GM12878 (cell line): ENCODE data around the gene SORCS2. TPM values are rescaled to one million over a fixed set of nuclear protein-coding genes. Genes with fewer than 3 reads are reported as not detected.

Experiments
- ATAC-seq: fragments of 200-7000 bp; cut with Tn5 transposase; 3 replicates; pipeline ENCODE4 v1.9.1; 2020; ENCODE audit warnings: mild to moderate bottlenecking, moderate library complexity
- BruUV-seq: library from RNA; stranded (reverse); fragments of 400-500 nt; replicated peaks from 2 replicates; lab custom pipeline; 2021; lab: Mats Ljungman, UMichigan
- CTCF ChIA-PET: fragments of 300-600 bp; sonication (Branson Sonifier 250); formaldehyde crosslinking; extraction: SDS; loops from one replicate; lab custom pipeline; 2021; ENCODE audit warnings: inconsistent platforms; lab: Yijun Ruan, JAX
- POLR2A ChIA-PET: fragments of 350-600 bp; formaldehyde crosslinking; extraction: SDS; loops from one replicate; lab custom pipeline; 2021; ENCODE audit warnings: inconsistent platforms; lab: Charles Lee
- RAD21 ChIA-PET: fragments of 300-600 bp; sonication (Branson Sonifier 250); formaldehyde crosslinking; loops from one replicate; lab custom pipeline; 2023; ENCODE audit warnings: antibody characterized with exemption; ENCODE audit not compliant: unreplicated experiment; lab: Charles Lee
- SMC1A ChIA-PET: fragments of 300-600 bp; sonication (Branson Sonifier 250); formaldehyde crosslinking; loops from one replicate; lab custom pipeline; 2023; ENCODE audit not compliant: unreplicated experiment, uncharacterized antibody; lab: Charles Lee
- DNase-seq: peaks from one replicate; pipeline ENCODE4 v3.0.0-alpha.2; 2011; ENCODE audit warnings: low read depth, low spot score
- FAIRE-seq: peaks from 3 replicates; lab custom pipeline; 2011; peaks lifted over from hg19 to GRCh38; lab: Jason Lieb, UNC
- H2AFZ ChIP-seq: 2 replicates; pipeline ENCODE4 v1.6.0; 2011; ENCODE audit warnings: low read depth, low read length, control low read depth; ENCODE audit not compliant: control insufficient read depth
- H3K27ac ChIP-seq: 2 replicates; pipeline ENCODE4 v1.5.1; 2011; ENCODE audit warnings: control low read depth; ENCODE audit not compliant: control insufficient read depth, insufficient read depth
- H3K27me3 ChIP-seq, 2 experiments: replicated peaks in 1 of 2; 2 replicates each; pipeline versions ENCODE4 v1.6.0 to v1.6.1; 2011; ENCODE audit warnings: low read length in 1 of 2; ENCODE audit not compliant: control insufficient read depth in 2 of 2, insufficient read depth in 2 of 2
- H3K36me3 ChIP-seq, 2 experiments: 2 replicates each; pipeline ENCODE4 v1.5.1; 2011; ENCODE audit warnings: low read length in 1 of 2; ENCODE audit not compliant: control insufficient read depth in 2 of 2, insufficient read depth in 2 of 2
- H3K4me1 ChIP-seq: 2 replicates; pipeline ENCODE4 v1.6.1; 2011; ENCODE audit warnings: mild to moderate bottlenecking, low read length, moderate library complexity, mixed read lengths; ENCODE audit not compliant: control insufficient read depth, insufficient read depth
- H3K4me2 ChIP-seq: 2 replicates; pipeline ENCODE4 v1.6.0; 2011; ENCODE audit warnings: control low read depth; ENCODE audit not compliant: control insufficient read depth, insufficient read depth
- H3K4me3 ChIP-seq: fragments of 200-600 bp; sonication (generic); 2 replicates; pipeline ENCODE4 v1.5.1; 2016
- H3K79me2 ChIP-seq: 2 replicates; pipeline ENCODE4 v1.6.0; 2011; ENCODE audit warnings: low read length; ENCODE audit not compliant: control insufficient read depth, insufficient read depth
- H3K9ac ChIP-seq: 2 replicates; pipeline ENCODE4 v1.8.0; 2011; ENCODE audit warnings: low read length, control low read depth, mixed read lengths; ENCODE audit not compliant: control insufficient read depth, insufficient read depth
- H3K9me3 ChIP-seq: replicated peaks from 3 replicates; pipeline ENCODE4 v1.5.1; 2011; ENCODE audit warnings: mild to moderate bottlenecking, low read length; ENCODE audit not compliant: control insufficient read depth, insufficient read depth
- H4K20me1 ChIP-seq: 2 replicates; pipeline ENCODE4 v1.6.0; 2011; ENCODE audit not compliant: control insufficient read depth, insufficient read depth
- BRCA1 ChIP-seq: IDR thresholded peaks from 2 replicates; pipeline ENCODE4 v1.6.1; 2011; ENCODE audit warnings: low read depth, low read length, improper control_type of control experiment
- CBX3 ChIP-seq: fragments of 200-600 bp; sonication (generic); IDR thresholded peaks from 2 replicates; pipeline ENCODE4 v1.6.1; 2016; ENCODE audit warnings: low read depth, borderline replicate concordance
- EP300 ChIP-seq, 2 experiments: fragments of 150-350 bp in 1 of 2; IDR thresholded peaks; 2 replicates each; pipeline ENCODE4 v1.6.1; 2011 to 2012; ENCODE audit warnings: low read depth in 2 of 2, low read length in 2 of 2, borderline replicate concordance in 1 of 2, improper control_type of control experiment in 1 of 2, inconsistent platforms in 1 of 2; ENCODE audit not compliant: control insufficient read depth in 1 of 2
- FOXM1 ChIP-seq: IDR thresholded peaks from 2 replicates; pipeline ENCODE4 v1.6.1; 2012; ENCODE audit warnings: low read depth, mild to moderate bottlenecking, inconsistent platforms, low read length, moderate library complexity
- GABPA ChIP-seq: IDR thresholded peaks from 2 replicates; pipeline ENCODE4 v1.6.1; 2014; ENCODE audit warnings: antibody characterized with exemption, low read depth, mild to moderate bottlenecking, inconsistent platforms
- IKZF2 ChIP-seq, 2 experiments: fragments of 450-650 bp; IDR thresholded peaks; 2 replicates each; pipeline ENCODE4 v1.6.1; 2017; ENCODE audit warnings: mild to moderate bottlenecking in 2 of 2, moderate library complexity in 2 of 2
- MXI1 ChIP-seq: fragments of 150-350 bp; IDR thresholded peaks from 2 replicates; pipeline ENCODE4 v1.6.1; 2011; ENCODE audit warnings: low read depth, mild to moderate bottlenecking, inconsistent platforms, low read length, improper control_type of control experiment
- MYC ChIP-seq: IDR thresholded peaks from 2 replicates; pipeline ENCODE4 v1.6.1; 2011; ENCODE audit warnings: mild to moderate bottlenecking, low read length, moderate library complexity, inconsistent platforms; ENCODE audit not compliant: insufficient read depth, insufficient replicate concordance, insufficient read length, severe bottlenecking
- NR2F1 ChIP-seq: fragments of 450-650 bp; conservative IDR thresholded peaks from 2 replicates; pipeline ENCODE4 v1.6.1; 2017; ENCODE audit warnings: mild to moderate bottlenecking
- PML ChIP-seq: IDR thresholded peaks from 2 replicates; pipeline ENCODE4 v1.6.1; 2012; ENCODE audit warnings: low read length, inconsistent platforms
- POLR2AphosphoS5 ChIP-seq: IDR thresholded peaks from 2 replicates; pipeline ENCODE4 v1.6.1; 2011; ENCODE audit warnings: mild to moderate bottlenecking, low read length, inconsistent platforms
- RAD21 ChIP-seq: IDR thresholded peaks from 2 replicates; pipeline ENCODE4 v1.6.1; 2011; ENCODE audit warnings: mild to moderate bottlenecking, low read depth, low read length, moderate library complexity; ENCODE audit not compliant: insufficient read depth
- SIN3A ChIP-seq: IDR thresholded peaks from 2 replicates; pipeline ENCODE4 v1.6.1; 2012; ENCODE audit warnings: low read depth, low read length, improper control_type of control experiment
- SIX5 ChIP-seq: IDR thresholded peaks from 2 replicates; pipeline ENCODE4 v1.6.1; 2011; ENCODE audit warnings: mild to moderate bottlenecking, low read depth, low read length, moderate library complexity; ENCODE audit not compliant: severe bottlenecking
- SRF ChIP-seq, 2 experiments: IDR thresholded peaks; 2 replicates each; pipeline ENCODE4 v1.6.1; 2011; ENCODE audit warnings: low read depth in 2 of 2, low read length in 2 of 2, mild to moderate bottlenecking in 1 of 2, moderate library complexity in 1 of 2
- SUZ12 ChIP-seq: fragments of 200-600 bp; sonication (generic); IDR thresholded peaks from one replicate; pipeline ENCODE4 v1.6.1; 2018; ENCODE audit warnings: antibody characterized with exemption, mild to moderate bottlenecking; ENCODE audit not compliant: unreplicated experiment
- TARDBP ChIP-seq: IDR thresholded peaks from 2 replicates; pipeline ENCODE4 v1.6.1; 2016; ENCODE audit warnings: borderline replicate concordance
- TBL1XR1 ChIP-seq: IDR thresholded peaks from 2 replicates; pipeline ENCODE4 v1.6.1; 2012; ENCODE audit warnings: low read depth, low read length, improper control_type of control experiment
- YBX1 ChIP-seq: fragments of 450-650 bp; IDR thresholded peaks from 2 replicates; pipeline ENCODE4 v1.6.1; 2016; ENCODE audit warnings: antibody characterized with exemption
- WGBS: methylation state at CpG from one replicate; pipeline ENCODE4 v1.1.6; 2016; ENCODE audit warnings: low lambda C conversion rate; ENCODE audit not compliant: insufficient replicate concordance, insufficient coverage; ENCODE audit errors: missing lambda C conversion rate; 5-methylcytosine and 5-hydroxymethylcytosine counted together
- in situ Hi-C: fragments of 300-500 bp; cut with MboI; formaldehyde crosslinking; loops from 9 replicates; pipeline ENCODE4 v1.14.3; 2018; ENCODE audit warnings: mixed read lengths
- intact Hi-C: fragments of 100-400 bp; cut with micrococcal nuclease; formaldehyde crosslinking; loops from one replicate; pipeline ENCODE4 v1.14.2; 2022; ENCODE audit not compliant: unreplicated experiment
- polyA plus RNA-seq, 11 experiments: library from polyadenylated mRNA; depleted of rRNA in 4 of 11; unstranded in 6 of 11; stranded (reverse) in 5 of 11; fragments of >200 nt; fragmentation: Nextera tagmentation in 4 of 11; fragmentation: Illumina TruSeq in 1 of 11; extraction: Ambion mirVana in 4 of 11; extraction: Trizol in 1 of 11; gene quantifications; 1 replicate in 1 of 11; 2 replicates in 10 of 11; pipeline versions ENCODE4 v1.2.1 to v1.2.3, GENCODE V29; 2011 to 2016; ENCODE audit warnings: inconsistent platforms in 2 of 11, missing spikeins in 2 of 11, low read depth in 1 of 11
- total RNA-seq, 4 experiments: library from RNA; depleted of rRNA in 3 of 4; stranded (reverse); fragments of >200 nt in 3 of 4; fragmentation: Illumina TruSeq in 1 of 4; extraction: Trizol in 1 of 4; gene quantifications; 2 replicates each; pipeline versions ENCODE4 v1.2.1 to v1.2.3, GENCODE V29; 2013 to 2021
- TF ChIP-seq, protein P1 (sequence below): fragments of 150-350 bp; IDR thresholded peaks from 2 replicates; pipeline ENCODE4 v1.6.1; 2014; ENCODE audit warnings: mild to moderate bottlenecking, low read depth, low read length

The SORCS2 gene
- total and polyA plus RNA-seq, 10 of the 15 experiments (the other 5 are each of a cell fraction or from before 2014, with no cell fraction given), result 0.01 to 0.15 (median 0.05) TPM; not detected in 5

DNA sequence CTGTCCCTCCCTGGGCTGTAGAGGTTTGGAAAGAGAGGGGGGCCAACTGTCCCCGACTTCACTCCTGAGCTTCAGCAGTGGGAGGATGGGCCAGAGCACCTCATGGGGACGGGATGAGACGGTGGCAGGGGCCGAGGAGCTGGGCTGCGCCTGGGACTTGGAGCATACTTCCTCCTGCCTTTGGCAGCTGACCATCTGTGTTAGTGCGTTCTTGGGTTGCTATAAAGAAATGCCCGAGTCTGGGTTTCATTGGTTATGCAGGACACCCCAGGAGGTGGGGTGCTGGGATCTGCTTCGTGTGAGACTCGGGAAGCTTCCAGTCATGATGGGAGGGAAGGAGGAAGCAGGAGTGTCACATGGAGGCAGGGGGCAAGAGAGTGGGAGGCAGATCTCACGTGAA, 235.0 kb downstream of the SORCS2 start:
- Histone ChIP-seq H3K4me1 (no peaks in the 10 kb centered on the region), H3K4me2 (no peak overlapping the region), H3K79me2 (no peaks in the 10 kb centered on the region), H3K9me3 (no peaks in the 10 kb centered on the region), H3K27ac (no peak overlapping the region), H2AFZ (no peak overlapping the region), H3K4me3 (no peak overlapping the region), H3K9ac (no peak overlapping the region), H3K27me3 (no peaks in the 10 kb centered on the region), H3K36me3 (no peaks in the 10 kb centered on the region), H4K20me1 (no peaks in the 10 kb centered on the region)
- no peak for DNase-seq
- ChIA-PET SMC1A (no interaction called here), RAD21 (no interaction called here), POLR2A (no interaction called here), CTCF (no interaction called here)
- WGBS, result 31% methylated on average over 9 of the region's 10 CpGs
- no peak for FAIRE-seq
- BruUV-seq, result no TSS peak
- ATAC-seq, result no peak
- TF ChIP-seq YBX1, result no peak
- TF ChIP-seq CBX3, result no peak
- TF ChIP-seq SIN3A, result no peak
- no peak for TF ChIP-seq TARDBP
- no peak for TF ChIP-seq FOXM1
- intact Hi-C loops (no loop called here), in situ Hi-C loops (no loop called here)

DNA sequence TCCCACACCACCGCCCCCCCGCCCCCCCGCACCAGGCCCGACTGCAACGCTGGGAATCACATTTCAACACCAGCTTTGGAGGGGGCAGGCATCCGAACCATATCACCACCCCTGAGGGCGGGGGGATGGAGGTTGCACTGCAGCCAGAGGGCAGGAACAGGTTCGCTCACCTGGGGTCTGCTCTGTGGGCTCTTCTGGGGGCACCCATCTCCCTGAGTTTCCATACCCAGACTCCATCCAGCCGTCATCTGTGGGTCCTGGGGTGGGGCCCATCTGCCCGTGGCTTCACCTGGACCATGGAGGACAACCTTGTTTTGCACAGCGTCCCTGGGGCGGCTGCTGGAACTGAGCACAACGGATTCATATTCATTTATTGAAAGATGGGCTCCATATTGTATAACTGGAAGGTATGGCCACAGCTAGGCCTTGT, 235.5 kb downstream of the SORCS2 start:
- ATAC-seq, result no peak
- BruUV-seq, result no TSS peak
- TF ChIP-seq MXI1 (no peak), RAD21 (no peak), BRCA1 (no peak), SUZ12 (no peak), IKZF2 (IDR thresholded peaks at IDR 0.05) (no peak), MYC (no peak), NR2F1 (no peak), GABPA (no peak), TBL1XR1 (no peak), EP300 (IDR thresholded peaks at IDR 0.05; ENCODE audit: borderline replicate concordance in 1 of 2, control insufficient read depth in 1 of 2, low read depth in 2 of 2, low read length in 2 of 2) (no peak), POLR2AphosphoS5 (no peak), SRF (IDR thresholded peaks at IDR 0.05; ENCODE audit: low read depth in 2 of 2, low read length in 2 of 2) (no peak), SIX5 (no peak), PML (no peak)
- TF ChIP-seq, protein P1, sequence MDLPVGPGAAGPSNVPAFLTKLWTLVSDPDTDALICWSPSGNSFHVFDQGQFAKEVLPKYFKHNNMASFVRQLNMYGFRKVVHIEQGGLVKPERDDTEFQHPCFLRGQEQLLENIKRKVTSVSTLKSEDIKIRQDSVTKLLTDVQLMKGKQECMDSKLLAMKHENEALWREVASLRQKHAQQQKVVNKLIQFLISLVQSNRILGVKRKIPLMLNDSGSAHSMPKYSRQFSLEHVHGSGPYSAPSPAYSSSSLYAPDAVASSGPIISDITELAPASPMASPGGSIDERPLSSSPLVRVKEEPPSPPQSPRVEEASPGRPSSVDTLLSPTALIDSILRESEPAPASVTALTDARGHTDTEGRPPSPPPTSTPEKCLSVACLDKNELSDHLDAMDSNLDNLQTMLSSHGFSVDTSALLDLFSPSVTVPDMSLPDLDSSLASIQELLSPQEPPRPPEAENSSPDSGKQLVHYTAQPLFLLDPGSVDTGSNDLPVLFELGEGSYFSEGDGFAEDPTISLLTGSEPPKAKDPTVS, result no peak

More for the DNA sequence above, 235.5 kb downstream of the SORCS2 start:
- Histone ChIP-seq H3K27me3 (no peaks in the 10 kb centered on the region), H3K27ac (no peak overlapping the region), H3K79me2 (no peaks in the 10 kb centered on the region), H3K9me3 (no peaks in the 10 kb centered on the region), H3K36me3 (no peaks in the 10 kb centered on the region), H2AFZ (no peak overlapping the region), H3K4me1 (no peaks in the 10 kb centered on the region), H3K4me3 (no peak overlapping the region), H3K4me2 (no peak overlapping the region), H3K9ac (no peak overlapping the region), H4K20me1 (no peaks in the 10 kb centered on the region)
- in situ Hi-C loops, result no loop called here
- RAD21 ChIA-PET, result no interaction called here
- SMC1A ChIA-PET, result no interaction called here
- DNase-seq (no peak), FAIRE-seq (no peak)
- POLR2A ChIA-PET, result no interaction called here
- intact Hi-C loops, result no loop called here
- CTCF ChIA-PET, result no interaction called here
- WGBS, result 22% methylated on average over 6 of the region's 13 CpGs
